ENCODE data around the gene RNMT.
"Not testable (repeated sequence)": the region's sequence is repeated elsewhere in the genome, so short reads cannot be mapped to it uniquely, and the experiment has no call there.

Gene RNMT

GRCh38 chr18:13735681-13736080 lies 9.2 kb downstream of the RNMT start:
- DNase-seq (ENCODE audit: low spot score) = no peak

- no peak for DNase-seq (ENCODE audit: low spot score)
These were observed 19.2 kb downstream of the RNMT start for GRCh38 chr18:13745696-13746095.

DNA sequence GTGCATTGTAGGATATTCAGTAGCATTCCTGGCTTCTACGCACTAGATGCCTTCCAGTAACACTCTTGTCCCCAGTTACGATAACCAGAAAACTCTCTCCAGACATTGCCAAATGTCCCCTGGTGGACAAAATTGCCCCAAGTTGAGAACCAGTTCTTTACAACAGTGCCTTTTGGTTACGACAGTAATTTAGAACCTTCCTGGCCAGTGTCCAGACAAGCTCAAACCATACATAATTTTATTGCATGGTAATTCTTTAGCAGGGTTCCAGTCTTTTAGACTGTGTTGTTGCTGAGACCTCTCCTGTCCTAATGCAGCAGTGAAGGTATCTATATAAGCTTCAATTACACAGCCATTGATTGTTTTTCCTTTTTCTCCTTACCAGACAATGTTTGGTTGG lies 20.2 kb downstream of the RNMT start:
- no peak for DNase-seq (ENCODE audit: low spot score)

GRCh38 chr18:13751599-13751998 lies 25.1 kb downstream of the RNMT start:
- not testable (repeated sequence) for DNase-seq (ENCODE audit: low spot score)

- DNase-seq (ENCODE audit: low spot score) = no peak
These were observed 29.8 kb downstream of the RNMT start for GRCh38 chr18:13756261-13756660.

GRCh38 chr18:13756671-13757070 lies 30.2 kb downstream of the RNMT start:
- DNase-seq (ENCODE audit: low spot score) = no peak

DNA sequence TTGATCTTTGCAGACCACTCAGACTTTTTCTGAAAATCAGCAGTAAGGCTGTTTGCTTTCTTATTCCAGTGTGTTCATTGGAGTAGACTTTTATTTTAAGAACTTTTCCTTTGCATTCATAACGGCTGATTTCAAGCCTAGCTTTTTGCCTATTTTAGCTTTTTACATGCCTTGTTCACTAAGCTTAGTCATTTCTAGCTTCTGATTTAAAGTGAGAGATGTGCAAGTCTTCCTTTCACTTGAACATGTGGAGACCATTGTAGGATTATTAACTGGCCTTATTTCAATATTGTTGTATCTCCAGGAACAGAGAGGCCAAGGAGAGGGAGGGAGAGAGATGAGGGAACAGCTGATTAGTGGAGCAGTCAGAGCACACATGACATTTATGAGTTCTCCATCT lies 32.1 kb downstream of the RNMT start:
- DNase-seq (ENCODE audit: low spot score) = no peak

DNA sequence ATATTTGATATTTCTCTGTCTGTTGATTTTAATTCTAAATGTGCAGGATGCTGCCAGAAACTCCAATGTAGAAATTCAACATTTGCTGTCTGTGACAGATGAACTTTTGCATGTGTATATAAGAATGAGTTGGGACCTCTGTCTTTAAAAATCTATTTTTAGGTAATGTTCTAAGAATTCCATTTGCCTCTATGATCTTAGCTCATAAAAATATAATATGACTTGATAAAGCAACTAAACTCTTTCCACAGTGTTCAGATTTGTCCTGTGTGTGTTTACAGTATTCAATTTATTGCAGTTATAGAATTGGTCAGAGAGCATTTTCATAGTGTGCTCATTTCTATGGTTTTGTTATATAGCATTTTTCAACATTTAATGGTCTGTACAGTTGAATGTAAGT lies 33.6 kb downstream of the RNMT start:
- DNase-seq (ENCODE audit: low spot score) = no peak

GRCh38 chr18:13762690-13763439 lies 36.4 kb downstream of the RNMT start:
- no peak for DNase-seq (ENCODE audit: low spot score)

DNA sequence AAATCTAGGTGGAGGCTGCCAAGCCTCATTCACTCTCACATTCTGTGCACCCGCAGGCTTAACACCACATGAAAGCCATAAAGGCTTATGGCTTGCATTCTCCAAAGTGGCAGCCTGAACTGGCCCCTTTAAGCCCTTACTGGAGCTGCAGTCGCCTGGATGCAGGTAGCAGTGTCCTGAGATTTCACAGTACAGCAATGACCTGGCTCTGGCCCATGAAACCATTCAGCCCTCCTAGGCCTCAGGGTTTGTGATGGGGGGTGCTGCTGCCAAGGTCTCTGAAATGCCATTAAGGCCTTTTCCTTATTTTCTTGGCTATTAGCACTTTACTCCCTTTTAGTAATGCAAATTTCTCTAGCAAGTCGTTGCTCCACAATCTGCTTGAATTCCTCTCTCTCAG lies 48.6 kb downstream of the RNMT start:
- DNase-seq (ENCODE audit: low spot score) = no peak

DNA sequence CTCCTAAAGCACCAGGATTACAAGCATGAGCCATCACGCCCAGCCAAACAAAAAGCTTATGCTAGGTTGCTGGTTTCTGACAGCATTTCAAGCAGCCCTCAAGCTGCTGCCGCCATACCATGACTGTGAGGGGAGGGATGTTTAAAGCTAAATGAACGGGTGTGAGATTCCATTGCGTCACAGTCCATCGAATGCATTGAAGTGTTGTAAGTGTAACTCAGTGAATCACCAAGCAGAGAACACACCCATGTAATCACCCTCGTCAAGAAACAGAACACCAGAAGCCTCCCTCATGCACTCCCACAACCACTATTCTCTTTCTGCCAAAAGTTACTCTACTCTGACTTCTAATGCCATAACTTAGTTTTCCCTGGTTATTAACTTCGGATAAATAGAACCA lies 64.7 kb downstream of the RNMT start:
- DNase-seq (ENCODE audit: low spot score) = no peak

DNA sequence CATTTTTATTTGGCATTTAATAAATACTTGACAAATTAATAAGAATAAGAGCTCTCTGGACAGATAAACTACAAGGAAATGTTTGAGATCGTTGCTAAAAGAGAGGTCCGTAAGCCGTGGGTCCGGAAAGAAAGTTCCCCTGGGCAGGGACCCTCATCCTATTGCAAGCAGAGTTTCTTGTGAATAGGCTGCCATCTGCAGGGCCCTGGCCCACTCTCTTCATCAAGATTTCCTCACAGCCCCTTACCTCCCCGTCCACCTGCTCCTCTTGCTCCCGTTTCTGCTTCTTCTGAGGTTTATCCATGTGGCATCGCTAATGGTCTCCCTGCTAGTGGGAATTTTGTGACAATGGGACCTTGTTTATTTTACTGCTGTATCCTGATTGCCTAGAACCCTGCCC lies 67.3 kb downstream of the RNMT start:
- DNase-seq (ENCODE audit: low spot score) = no peak

- DNase-seq (ENCODE audit: low spot score) = no peak
These were observed 70.0 kb downstream of the RNMT start for GRCh38 chr18:13796515-13796914.

DNA sequence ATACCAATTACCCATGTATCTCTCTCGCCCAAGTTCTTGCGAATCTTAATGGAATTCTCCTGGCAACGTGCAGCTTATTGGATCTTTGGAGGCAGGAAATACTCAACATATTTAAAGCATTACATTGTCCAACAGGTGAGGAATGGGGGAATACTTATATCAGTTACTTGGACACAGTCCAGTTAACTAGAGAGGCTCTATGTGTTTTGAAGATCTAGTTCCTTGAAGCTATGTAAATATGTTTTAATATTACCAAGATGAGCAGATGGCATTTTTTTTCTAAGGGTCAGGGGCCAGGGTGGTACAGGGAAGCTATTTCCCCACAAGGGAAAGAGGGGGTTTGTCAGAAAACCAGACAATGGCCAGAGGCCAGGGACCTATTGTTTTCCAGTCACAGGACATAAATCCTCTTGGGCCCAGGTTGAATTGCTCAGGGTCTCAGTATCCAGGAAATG lies 70.7 kb downstream of the RNMT start:
- DNase-seq (ENCODE audit: low spot score) = no peak

DNA sequence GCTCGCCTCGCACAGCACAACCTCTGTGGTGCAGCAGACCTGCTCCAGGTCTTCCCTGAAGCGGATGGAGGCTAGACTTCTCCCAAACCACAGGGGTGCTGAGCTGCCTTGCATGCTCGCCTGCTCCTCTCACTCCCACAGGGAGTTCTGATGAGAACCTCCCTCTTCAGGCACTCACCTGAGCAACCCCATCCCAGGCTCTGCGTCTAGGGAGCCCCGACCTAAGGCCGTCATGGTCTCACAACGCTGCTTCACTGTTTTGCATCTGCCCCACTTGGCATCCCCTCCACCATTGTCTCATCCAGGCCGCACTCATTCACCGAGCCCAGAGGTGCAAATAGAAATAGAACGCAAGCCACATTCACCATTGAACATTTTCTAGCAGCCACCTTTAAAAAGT lies 72.9 kb downstream of the RNMT start:
- no peak for DNase-seq (ENCODE audit: low spot score)

- DNase-seq (ENCODE audit: low spot score) = no peak
These were observed 74.2 kb downstream of the RNMT start for GRCh38 chr18:13800505-13801259.

- DNase-seq (ENCODE audit: low spot score) = no peak
These were observed 74.8 kb downstream of the RNMT start for GRCh38 chr18:13801260-13801601.

GRCh38 chr18:13804305-13804704 lies 77.8 kb downstream of the RNMT start:
- no peak for DNase-seq (ENCODE audit: low spot score)

GRCh38 chr18:13808294-13809042 lies 82.0 kb downstream of the RNMT start:
- DNase-seq (ENCODE audit: low spot score) = no peak

GRCh38 chr18:13809043-13809430 lies 82.6 kb downstream of the RNMT start:
- no peak for DNase-seq (ENCODE audit: low spot score)

DNA sequence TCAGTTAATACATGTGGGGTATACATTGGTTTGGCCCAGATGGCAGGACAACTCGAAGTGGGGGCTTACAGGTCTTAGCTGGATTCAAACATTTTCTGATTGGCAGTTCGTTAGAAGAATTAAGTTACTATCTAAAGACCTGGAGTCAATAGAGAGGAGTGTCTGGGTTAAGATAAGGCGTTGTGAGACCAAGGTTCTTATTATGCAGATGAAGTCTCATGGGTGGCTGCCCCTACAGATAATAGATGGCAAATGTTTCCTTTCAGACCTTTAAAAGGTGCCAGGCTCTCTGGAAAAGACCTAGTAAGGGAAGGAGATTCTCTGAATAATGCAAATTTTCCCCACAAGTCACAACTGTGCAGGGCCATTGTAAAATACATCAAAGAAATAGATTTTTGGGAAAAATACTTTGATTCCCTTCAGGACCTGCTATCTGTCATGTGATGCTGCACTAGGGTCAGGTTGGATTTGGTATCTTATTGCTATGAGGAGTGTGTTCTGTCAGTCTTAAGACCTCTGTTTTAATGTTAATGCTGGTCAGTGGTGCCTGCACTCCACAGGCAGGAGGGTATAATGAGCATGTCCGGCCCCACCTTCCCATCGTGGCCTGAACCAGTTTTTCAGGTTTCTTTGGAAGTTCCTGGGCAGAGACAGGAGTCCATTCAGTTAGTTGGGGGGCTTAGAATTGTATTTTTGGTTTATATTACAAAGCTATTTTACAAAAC lies 83.2 kb downstream of the RNMT start:
- DNase-seq (ENCODE audit: low spot score) = no peak

- DNase-seq (ENCODE audit: low spot score) = no peak
These were observed 84.5 kb downstream of the RNMT start for GRCh38 chr18:13810950-13811485.

All from RKO (cell line).